ENCODE measurements around the gene CR1.
A peak's percentile ranks its signal among the peaks of the same experiment; 100 is the strongest.
"Not testable (repeated sequence)": the region's sequence is repeated elsewhere in the genome, so short reads cannot be mapped to it uniquely, and the experiment has no call there.

CR1 gene

GRCh38 chr1:207644166-207644851 lies 148.4 kb downstream of the CR1 start:
- DNase-seq (ENCODE audit: low read depth in 2 of 2), result no peak

DNA sequence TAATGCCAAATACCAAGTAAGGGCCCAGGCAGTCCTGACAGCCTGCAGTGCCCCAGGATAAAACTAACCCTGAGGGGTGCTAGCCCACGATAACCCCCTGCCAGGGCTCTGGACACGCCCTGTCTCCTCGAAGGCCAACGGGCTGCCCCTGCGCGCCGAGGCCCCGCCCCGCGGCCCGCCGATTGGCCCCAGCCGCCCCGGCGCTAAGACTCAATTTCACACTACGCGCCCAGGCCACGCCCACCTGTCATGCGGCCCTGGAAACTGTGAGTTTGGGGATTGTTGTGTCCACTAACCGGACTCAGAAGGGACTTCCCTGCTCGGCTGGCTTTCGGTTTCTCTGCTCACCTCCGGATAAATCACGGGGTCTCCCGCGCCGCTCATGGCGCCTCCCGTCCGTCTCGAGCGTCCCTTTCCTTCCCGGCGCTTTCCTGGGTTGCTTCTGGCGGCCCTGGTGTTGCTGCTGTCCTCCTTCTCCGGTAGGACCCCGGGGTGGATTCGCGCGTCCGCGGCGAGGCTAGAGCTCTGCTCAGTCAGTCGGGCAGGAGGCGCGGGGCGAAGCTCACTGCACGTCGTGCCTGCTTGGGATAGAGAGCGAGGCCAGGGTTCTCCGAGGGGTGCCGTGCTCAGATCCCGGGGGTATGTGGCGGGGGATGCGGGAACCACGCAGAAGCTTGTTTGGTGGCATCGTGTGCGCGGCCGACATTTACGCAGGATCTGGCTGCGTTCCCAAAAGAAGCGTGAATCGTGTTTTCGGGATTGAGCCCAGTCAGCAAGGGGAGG lies 149.1 kb downstream of the CR1 start, which contains the start of gene CR1L:
CR1L (plus strand) TSS at position 282 of the 783 bp plus-strand sequence; CDS start at position 383, 101 bp downstream.
- DNase-seq (ENCODE audit: low read depth in 2 of 2), result peak; percentile 35 to 60

- DNase-seq (ENCODE audit: low read depth in 2 of 2), result no peak
Observed at GRCh38 chr1:207645635-207646081, 149.7 kb downstream of the CR1 start.

GRCh38 chr1:207646171-207646570 lies 150.2 kb downstream of the CR1 start:
- no peak for DNase-seq (ENCODE audit: low read depth in 2 of 2)

DNA sequence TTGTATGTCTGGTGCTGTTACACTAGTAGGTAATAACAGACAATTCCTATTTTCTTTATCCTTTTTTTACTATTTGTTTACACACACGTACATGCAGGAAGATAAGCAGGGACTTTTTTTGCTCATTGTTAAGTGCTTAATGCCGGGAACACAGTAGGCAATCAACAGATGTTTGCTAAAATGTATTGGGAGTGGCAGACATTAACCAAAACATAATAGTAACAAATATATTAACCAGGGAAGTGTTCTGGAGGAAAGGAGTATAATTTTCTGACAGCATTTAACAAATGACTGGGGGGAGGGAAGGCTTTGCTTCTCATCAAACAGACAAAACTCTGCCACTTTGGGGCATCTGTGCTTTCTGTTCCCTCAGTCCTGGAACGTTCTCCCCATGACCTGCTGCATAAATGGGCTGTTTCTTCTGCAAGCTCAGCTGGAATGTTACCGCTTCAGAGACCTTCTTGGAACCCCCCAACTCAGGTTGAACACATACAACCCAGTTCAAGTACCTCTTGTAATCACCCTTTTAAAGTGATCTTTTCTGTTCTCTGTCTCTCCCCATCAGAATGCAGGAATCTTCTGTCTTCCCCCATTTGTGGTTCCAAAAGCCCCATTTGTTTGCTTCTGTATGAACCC lies 151.1 kb downstream of the CR1 start:
- no peak for DNase-seq (ENCODE audit: low read depth in 2 of 2)

DNA sequence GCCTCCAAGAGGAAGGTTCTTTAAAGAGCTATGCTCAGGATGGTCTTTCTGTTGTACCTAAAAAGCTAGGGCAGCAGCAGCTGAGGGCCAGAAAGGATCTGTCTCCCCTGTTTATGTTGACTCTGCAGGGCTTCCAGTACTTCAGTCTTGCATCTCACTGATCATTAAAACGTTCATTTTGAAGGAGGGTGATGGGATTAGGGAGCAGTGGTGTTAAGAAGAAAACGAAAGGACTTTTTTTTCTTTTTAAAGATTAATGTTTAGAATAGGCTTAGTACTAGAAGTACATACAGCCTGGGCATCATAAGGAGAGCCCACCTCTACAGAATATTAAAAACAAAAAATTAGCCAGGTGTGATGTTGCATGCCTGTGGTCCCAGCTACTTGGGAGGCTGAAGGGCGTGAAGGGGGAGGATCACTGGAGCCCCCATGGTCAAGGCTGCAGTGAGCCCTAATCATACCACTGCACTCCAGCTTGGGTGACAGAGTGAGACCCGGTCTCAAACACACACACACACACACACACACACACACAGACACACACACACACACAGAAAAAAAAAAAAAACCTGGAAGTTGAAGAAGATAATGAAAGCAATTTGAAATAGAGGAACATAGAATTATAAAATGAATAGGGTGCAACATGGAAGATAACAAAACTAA lies 151.8 kb downstream of the CR1 start:
- DNase-seq (ENCODE audit: low read depth in 2 of 2), result no peak

GRCh38 chr1:207648334-207649209 lies 152.6 kb downstream of the CR1 start:
- DNase-seq (ENCODE audit: low read depth in 2 of 2), result no peak

DNA sequence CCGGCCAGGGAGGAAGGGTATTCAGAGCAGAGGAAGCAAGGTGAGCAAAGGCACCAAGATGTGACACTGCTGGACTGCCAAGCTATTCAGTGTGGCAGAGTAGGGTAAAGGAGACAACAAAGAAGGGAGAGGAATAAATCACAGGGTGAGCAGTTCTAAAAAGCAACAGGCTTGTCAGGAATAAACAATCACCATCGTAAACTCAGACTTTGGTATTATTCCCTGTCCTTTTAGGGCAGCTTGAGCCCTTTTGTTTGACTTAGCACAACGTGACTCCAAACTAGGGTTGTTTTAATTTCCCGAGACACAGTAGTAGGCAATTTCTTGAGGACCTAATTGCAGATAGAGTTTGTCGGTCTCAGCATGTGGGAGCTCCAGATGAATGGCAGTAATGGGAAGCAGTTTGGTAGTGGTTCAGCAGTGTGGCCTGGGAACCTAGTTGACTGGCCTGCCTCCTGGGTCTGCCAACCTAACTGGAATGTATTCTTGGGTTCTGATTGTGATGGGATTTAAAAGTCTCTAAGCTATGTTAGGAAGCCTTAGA lies 153.3 kb downstream of the CR1 start:
- DNase-seq (ENCODE audit: low read depth in 2 of 2), result no peak

DNA sequence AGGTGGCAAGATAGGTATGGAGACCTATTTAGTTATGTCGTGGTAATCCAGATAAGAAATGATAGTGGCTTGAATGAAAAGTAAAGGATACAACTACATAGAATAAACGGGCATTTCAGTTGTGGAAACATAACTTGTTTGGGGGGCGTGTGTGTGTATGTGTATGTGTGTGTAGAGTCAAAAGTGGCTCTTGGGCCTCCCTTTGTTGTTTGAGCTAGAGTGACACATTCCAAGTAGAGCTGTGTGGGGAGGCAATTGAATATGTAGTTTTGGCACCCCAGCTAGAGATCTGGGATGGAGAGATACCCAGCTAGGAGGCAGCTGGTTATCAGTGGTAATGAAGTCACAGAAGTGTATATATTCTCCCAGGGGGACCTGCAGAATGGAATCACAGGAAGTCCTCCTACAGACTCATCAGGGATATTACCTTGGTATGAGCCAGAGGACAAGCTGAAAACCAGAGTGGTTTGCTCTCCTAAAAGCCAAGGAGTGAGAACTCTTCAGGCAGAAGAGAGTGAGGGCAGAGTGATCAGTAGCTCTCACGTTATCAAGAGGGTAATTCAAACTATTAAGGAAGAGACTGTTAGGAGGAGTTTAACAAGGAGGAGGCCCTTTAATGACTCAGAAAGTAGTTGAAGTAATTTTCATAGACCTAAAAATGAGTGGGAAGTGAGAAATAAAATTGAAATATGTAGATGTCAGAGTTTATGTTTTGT lies 154.1 kb downstream of the CR1 start:
- DNase-seq (ENCODE audit: low read depth in 2 of 2), result no peak

- no peak for DNase-seq (ENCODE audit: low read depth in 2 of 2)
Observed at GRCh38 chr1:207651583-207651982, 155.6 kb downstream of the CR1 start.

- DNase-seq (ENCODE audit: low read depth in 2 of 2), result no peak
Observed at GRCh38 chr1:207654320-207654719, 158.4 kb downstream of the CR1 start.

- DNase-seq (ENCODE audit: low read depth in 2 of 2), result no peak
Observed at GRCh38 chr1:207658408-207658807, 162.5 kb downstream of the CR1 start.

GRCh38 chr1:207658904-207659485 lies 163.0 kb downstream of the CR1 start:
- no peak for DNase-seq (ENCODE audit: low read depth in 2 of 2)

DNA sequence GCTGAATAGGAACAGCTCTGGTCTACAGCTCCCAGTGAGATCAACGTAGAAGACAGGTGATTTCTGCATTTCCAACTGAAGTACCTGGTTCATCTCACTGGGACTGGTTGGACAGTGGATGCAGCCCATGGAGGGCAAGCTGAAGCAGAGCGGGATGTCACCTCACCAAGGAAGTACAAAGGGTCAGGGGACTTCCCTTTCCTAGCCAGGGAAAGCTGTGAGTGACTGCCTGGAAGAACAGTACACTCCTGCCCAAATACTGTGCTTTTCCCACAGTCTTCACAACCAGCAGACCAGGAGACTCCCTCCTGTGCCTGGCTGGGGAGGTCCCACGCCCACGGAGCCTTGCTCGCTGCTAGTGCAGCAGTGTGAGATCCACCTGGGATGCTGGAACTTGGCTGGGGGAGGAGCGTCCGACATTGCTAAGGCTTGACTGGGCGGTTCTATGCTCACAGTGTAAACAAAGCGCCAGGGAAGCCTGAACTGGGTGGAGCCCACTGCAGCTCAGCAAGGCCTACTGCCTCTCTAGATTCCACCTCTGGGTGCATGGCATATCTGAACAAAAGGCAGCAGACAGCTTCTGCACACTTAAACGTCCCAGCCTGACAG lies 163.7 kb downstream of the CR1 start:
- DNase-seq (ENCODE audit: low read depth in 2 of 2), result no peak

DNA sequence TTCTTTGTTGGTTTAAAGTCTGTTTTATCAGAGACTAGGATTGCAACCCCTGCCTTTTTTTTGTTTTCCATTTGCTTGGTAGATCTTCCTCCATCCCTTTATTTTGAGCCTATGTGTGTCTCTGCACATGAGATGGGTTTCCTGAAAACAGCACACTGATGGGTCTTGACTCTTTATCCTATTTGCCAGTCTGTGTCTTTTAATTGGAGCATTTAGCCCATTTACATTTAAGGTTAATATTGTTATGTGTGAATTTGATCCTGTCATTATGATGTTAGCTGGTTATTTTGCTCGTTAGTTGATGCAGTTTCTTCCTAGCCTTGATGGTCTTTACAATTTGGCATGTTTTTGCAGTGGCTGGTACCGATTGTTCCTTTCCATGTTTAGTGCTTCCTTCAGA lies 165.5 kb downstream of the CR1 start:
- DNase-seq (ENCODE audit: low read depth in 2 of 2), result not testable (repeated sequence)

DNA sequence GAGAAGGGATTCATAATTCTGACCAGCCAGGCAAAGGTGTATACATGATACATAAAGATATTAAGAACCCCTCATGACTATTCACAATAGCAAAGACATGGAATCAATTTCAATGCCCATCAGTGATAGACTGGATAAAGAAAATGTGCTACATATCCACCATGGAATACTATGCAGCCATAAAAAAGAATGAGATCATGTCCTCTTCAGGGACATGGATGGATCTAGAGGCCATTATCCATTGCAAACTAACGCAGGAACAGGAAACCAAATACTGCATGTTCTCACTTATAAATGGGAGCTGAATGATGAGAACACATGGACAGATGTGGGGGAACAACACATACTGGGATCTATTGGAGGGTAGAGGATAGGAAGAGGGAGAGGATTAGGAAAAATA lies 170.4 kb downstream of the CR1 start:
- DNase-seq (ENCODE audit: low read depth in 2 of 2), result no peak

- DNase-seq (ENCODE audit: low read depth in 2 of 2), result no peak
Observed at GRCh38 chr1:207669528-207670009, 173.6 kb downstream of the CR1 start.

DNA sequence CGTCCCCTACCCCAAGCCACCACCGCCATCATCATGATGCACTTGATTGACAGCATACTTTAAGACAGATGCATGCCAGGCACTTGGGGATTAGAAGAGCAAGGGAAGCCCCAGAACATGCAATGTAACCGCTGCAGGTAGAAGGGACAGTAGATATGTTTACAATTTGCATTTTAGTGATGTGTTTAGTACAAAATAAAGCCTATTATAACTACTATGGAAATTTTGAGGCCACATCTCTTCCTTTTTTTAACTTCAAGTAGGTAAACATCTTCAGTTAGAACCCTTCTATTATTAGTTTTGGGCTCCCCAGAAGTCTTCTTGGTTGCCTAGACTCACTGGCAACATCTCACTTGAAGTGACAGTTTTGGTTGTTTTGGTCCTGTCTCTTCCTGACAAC lies 174.2 kb downstream of the CR1 start:
- no peak for DNase-seq (ENCODE audit: low read depth in 2 of 2)

DNA sequence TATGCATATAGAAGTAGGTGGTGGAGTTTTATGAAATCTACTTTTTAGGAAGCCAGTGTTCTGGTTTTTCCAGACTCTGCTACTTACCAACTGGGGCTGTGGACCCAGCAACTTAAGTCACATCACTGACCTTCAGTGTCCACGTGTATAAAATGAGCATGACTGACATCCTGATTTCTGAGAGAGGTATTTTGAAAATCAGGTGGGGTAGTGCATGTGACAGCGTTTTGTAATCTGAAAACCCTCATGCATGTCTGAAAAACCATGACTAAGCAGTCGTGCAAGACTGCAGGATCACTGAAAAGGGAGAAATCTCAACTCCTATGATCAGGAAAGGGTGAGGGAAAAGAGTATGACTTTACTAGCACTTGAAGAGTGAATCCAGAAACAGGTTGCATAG lies 175.0 kb downstream of the CR1 start:
- no peak for DNase-seq (ENCODE audit: low read depth in 2 of 2)
